GM21381 (cell line): ENCODE results near the gene FEZF1.
"Not testable (repeated sequence)": the region's sequence is repeated elsewhere in the genome, so short reads cannot be mapped to it uniquely, and the experiment has no call there.

Experiments used
- ATAC-seq: cut with Tn5 transposase; IDR thresholded peaks from one replicate; pipeline ENCODE4 v1.9.1; 2021; ENCODE audit warnings: mild to moderate bottlenecking, moderate library complexity; ENCODE audit not compliant: unreplicated experiment

FEZF1 gene

DNA sequence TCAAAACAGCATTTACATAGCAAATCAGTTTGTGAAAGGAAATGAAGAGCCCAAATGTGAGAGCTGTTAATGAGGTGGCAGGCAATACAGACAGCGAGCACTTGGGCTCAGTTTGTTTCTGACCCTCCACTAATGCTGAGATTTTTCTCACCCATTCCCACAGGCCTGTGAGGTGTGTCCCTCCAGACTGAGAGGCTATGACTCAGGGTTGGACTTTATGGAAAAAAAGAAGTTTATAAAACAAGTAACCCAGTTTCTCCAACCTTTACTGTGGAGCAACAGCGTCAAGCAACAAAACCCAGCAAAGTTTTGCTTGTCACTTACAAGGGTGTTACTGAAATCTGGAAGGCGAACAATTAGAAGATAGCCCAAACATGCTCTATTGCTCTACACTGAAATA is 4.9 kb upstream of the FEZF1 start:
- no peak for ATAC-seq

DNA sequence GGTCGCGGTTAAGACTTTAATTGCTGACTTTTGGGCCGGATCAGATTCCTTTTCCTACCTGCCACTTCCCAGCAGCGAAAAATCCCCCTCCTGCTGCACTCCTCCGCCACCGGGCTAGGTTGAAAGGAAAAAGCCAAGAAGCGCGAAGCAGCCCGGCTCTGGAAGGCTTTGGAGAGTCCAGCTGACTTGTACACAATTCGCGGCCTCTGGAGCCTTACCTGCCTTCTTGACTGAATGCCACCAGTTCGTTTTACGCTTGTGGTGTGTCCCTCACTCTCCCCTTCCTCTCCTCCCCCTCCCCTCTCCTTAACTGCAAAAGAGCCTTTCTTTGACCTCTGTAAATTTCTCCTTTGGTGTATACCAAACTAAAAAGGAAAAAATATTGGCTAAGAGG is 2.7 kb upstream of the FEZF1 start:
- no peak for ATAC-seq

DNA sequence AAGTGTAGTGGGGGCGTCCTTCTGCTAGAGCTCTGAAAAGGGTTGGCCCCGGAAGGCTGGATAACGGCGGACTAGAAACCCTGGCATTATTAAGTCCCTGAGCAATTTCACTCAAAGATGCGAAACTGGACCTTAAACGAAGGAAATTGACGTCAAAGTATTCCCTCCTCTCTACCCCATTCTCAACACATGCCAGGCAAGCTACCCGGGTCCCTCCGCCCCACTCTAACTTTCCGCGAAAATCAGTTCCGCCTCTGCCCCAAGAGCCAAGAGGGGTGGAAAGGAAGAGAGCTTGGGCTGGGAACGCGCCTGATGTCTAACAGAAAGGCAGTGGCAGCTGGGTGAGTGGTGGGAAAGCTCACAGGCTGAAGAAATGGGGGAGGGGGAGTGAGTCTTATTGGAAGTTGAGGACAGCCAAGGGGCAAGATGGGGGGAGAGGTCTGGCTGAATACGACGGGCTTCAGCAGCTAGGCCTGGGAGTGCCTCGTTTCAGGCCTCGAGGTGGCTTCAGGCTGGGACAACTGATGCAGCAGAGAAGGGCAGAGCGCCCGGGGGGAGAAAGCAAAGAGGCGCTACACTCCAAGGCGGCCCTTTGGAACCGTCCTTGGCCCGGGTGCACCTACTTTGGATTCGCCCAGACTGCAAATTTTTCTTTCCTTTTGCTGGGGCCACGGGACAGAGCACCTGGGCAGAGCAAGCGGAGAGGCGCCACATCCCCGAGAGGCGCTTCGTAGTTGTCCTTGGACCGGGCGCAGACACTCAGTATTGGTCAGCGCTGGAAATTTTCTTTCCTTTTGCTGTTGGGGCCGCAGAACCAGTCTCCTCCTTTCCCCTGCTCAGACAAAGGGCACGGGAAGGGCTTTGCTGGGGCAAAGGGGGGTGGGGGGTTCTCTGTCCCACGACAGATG is 2.0 kb upstream of the FEZF1 start:
- no peak for ATAC-seq

DNA sequence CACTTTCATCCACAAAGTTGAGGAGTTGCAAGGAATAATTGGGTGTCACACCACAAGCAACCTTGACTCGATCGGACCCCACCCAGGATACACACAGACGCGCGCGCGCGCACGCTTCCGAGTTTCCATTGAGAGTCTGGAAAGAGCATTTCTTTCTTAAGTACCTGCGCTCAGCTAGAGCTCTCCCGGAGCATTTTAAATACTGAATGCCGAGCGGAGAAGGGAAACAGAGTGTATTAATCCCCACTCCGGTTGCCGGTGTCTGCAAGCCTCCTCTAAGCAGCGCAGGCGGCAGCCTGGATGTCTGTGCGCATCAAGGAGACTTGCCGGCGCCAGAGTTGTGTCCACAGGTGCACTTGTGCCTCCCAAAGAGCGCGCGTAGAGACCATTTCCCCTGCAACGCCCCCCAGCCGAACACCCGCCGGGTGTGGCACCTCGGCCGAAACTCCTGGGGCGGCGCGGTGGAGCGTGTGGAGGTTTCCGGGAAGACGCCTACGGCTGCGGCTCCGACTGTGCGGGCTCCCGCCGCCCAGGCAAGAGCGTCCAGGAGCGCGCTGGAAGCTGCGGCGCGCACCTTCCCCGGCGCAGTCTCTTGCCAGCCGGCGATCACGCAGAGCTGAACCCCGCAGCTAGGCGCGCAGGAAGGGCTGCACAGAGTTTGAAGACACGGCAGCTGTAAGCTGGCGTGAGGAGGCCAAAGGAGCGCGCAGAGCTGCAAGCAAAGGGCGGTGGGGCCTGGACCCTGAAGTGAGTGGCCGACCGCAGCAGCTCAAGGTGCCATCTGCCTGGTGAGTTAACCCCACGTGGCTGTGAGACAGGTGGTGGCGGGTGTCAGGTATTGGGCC is 1.1 kb upstream of the FEZF1 start:
- no peak for ATAC-seq

DNA sequence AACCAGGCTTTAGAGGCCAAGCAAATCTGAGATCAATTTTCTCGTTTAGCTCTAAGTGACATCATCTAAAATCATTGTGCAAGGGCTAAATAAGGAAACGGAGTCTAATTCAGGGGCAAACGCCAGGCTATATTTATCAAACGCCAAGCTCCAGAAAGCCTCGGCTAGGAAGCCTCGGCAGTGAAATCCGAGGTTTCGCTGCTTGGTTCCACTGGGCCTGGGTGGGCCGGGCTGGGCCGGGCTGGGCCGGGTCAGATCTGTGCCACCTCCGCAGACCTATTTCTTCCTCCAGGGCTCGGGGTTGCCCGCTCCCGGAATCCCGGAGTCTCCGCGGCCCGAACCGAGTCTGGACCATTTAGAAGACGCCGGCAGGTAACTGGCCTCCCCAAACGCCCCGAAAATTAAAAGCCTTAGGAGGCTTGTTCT is 459 bp upstream of the FEZF1 start:
- ATAC-seq = no peak

DNA sequence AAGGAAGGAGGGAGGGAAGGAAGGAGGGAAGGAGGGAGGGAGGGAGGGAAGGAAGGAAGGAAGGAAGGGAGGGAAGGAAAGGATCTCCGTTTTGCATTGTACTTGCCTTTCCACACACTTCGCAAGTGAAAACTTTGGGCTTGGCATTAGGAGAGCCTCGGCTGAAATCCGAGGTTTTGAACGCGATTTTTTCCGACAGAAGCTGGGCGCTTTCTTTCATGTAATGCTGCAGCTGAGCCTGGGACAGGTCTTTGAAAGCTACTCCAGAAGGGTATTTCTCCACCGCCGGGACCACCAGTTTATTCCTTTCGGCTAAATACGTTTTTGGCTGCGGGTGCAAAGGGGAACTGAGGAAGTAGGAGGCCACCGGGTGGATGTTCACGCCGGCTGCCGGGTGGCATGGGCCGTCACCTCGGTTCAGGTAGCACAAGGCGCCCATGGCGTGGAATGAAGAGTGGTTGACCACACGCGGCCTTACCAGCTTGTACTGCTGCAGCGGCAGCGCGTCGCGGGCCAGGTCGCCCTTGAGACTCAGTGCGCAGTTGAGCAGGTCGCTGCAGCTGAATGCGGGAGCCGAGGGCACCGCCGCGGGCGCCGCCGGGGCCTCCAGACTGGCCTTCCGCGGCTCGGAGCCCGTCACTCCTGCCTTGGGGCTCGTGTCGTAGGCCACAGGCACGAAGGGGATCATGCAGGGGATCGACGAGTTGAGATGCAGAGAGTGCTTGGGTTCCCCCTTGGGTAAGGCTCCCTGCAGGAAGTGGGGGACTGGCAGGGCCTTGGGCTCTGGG is 825 bp downstream of the FEZF1 start:
- ATAC-seq = no peak

DNA sequence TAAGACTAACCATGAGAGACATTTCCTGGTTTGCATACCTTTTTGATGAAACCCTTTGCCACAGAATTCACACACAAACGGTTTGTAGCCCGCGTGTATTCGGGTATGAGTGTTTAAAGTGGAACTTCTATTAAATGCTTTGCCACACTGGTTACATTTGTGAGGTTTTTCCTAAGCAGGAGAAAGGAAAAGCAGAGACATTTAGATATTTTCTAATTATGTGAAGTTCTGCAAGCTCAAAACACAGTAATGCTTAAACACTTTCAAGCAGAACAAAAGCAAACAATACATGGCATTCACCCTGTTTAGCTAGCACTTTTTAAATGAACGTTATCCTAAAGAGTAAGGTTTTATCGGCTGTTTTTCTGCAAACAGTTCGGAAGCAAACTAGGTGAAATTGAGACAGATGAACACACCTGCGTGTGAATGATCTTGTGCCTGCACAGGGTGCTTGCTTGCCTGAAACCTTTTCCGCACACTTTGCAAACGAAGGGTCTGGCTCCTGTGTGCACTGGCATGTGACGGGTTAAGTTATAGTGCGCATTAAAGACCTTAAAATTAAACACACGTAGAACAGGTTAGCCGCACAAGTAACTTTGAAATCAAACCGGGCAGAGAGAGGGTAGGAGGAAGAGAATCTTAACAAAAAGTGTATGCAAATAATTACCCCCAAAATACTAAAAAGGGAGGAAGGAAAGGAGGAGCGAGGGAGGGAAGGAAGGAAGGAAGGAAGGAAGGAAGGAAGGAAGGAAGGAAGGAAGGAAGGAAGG is 1.6 kb downstream of the FEZF1 start:
- no peak for ATAC-seq

DNA sequence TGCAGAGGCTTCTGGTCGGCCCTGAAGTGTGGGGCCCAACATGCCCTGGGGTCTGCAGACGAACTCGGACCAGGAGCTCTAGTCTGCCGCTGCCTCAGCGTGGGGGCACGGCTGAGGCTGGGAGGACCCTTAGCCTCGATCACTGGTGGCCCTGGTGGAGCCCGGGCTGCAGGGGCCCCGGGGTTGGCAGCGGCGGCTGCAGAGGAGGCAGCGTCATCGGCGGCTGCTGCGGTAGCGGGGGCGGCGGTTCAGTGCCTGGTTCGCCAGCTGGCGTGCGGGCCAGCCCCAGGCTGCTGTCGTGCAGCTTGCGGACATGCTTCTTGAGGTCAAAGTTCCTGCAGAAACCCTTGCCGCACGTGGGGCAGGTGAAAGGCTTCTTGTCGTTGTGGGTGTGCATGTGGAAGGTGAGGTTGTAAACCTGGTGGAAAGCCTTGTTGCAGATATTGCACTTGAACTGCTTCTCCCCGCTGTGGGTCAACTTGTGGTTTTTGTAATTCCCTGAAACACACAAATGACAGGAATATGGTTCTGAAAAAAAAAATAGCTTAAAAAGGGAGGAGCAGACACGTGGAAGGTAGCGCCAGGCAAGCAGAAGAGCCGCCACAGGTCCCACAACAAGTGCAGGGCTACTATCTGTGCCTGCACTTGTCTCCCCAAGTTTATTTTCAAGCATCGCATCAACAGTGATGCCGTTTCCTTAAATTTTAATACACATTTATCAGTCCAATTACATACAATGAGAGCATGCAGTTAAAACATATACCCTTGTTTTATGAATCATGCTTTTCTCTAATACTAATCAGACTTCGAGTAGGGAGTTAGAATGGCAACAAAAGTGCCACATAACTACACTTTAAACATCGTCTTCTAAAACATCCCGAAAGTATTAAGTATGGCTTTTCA is 2.4 kb downstream of the FEZF1 start:
- no peak for ATAC-seq

DNA sequence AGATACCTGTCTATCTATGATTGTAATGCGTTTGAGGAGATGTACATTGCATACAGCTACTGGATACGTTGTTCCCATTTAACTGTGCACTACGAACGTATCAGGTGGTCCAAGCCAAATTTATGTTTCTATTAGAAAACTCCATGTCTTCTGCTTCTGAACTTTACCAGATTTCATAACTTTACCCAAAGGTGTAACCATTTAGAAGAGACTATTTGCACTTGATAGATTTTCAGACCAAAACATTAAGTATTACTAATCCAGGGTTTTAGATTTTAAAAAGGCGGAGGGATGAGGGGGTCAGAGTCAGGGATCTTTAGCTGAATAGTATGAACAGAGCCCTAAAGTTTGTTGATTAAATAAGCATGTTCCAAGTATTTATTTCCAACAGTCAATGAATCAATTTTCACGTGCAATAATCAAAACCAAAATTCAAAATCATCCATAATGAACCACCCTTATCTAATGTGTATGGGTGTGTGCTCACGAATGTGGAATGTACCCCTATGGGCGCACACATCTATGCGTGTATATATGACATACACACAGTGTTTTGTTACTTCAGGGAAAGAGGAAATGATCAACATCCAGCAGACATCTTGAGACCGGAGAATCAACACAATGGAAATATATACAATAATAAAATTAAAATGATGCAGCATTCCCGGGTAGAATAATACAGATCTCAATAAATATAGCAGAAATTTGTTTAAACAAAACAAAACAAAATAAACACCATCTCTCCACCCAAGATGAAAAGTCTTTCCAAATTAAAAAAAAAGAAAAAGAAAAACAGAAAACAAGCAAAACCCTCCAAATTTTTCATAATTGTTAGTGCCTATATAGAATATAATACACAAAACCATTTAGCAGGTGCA is 3.4 kb downstream of the FEZF1 start:
- no peak for ATAC-seq

DNA sequence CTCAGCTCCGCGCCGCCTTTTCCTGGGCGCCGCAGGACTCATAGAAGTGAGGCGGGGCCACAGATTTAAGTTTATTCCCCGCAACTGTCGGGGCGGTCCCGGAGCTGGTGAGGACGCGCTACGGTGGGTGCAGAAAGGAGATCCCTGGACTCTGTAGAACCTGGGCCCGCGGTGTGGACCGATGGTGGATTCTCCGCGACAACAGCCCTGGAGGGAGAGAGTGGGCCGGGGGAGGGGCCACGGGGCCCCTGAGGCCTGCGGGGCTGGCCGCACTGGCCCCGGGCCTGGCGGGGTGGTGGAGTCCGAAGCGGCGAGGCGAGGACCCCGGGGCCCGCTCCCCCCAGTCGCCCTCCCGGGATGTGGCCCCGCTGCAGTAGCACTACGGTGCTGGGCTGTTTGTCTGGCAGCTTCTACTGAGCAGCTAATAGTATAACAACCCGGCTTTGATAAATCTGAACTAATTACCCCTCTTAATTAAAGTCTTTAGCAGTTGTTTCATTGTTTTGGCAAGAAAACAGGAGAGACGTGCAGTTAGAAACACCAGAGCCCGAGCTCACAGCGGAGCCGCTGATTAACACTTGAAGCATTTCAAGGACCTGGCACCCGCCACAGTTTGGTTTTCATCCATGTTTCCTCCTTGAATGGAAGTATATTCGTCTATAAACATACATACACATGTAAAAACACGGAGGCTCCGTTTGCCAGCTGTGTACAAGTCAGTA is 4.2 kb downstream of the FEZF1 start:
- ATAC-seq = no peak

DNA sequence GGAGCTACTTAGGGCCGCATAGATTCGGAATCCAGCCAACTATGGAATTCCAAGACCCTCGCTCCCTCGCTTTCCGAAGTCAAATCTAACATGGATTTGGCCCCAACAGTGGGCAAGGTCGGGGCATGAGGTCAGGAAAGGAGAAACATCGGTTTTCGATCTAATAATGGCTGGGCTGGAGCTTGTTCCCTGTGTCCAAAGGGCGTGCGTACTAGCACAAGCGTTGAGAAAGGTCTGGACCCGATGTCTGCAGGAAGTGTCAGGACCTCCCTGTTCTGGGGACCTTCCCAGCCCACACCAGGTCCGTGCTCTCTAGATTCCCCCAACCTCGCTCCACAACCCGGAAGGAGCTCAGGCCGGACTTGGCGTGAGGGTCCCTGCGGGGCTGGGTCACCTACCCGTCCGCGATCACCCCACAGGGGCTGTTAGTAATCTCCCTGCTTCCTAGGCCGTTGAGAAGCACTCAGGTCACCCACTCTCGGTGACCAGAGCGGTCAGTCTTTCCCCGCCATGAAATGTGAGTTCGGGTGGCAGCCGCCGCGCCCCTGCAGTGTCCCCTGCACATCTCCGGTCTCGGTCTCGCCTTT is 4.8 kb downstream of the FEZF1 start:
- no peak for ATAC-seq

DNA sequence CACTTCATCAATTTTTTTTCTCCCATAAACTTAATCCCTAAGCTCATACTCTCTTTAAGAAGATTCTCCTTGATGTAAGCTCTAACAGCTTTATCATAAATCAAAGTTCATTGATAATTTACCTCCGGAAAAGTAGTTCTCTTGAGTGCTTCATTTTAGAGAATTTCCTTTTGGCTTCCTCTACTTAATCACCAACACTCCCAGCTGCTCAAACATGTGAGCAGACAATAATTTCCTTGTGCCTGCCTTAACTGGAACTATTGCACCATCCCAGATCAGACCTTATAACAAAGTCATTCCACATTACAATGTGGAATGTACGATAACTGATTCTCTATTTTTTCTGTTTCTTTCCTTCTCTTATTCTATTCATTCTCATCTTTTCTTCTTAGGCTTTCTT is 5.9 kb downstream of the FEZF1 start:
- no peak for ATAC-seq

DNA sequence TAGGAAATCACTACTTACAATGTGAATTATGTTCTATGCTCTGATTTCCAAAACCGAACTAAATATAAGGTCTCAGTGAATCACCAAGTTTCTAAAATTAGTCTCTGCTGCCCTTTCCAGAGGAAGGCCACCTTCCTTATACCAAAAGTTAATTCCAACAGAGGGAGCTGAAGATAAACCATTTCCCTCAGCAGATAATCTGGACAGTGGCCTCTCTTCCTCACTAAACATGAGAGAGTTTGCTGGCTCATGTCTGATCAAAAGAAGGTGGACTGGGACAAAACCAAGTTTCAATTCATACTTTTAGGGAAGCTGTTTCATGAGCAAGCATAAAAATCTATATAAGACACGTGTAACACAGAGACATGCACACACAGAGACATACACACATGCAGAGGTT is 6.4 kb downstream of the FEZF1 start:
- no peak for ATAC-seq

DNA sequence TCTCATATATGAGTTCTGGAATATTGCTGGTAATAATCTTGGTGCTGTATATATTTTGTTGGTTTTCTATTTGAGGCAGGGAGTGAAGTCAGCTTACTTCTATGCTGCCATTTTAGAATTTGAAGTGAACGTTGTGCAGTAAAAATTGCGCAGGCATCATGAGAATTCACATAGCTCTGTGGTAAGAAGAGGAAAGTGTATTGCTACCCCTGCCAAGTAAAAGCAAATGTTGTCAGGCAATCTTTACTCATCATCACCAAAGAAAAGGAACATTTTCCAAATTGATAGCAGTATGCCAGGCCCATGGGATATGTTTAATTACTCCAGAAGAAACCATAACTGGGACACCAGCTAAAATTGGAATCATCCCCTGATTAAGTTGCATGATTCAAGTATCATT is 13.4 kb downstream of the FEZF1 start:
- no peak for ATAC-seq

DNA sequence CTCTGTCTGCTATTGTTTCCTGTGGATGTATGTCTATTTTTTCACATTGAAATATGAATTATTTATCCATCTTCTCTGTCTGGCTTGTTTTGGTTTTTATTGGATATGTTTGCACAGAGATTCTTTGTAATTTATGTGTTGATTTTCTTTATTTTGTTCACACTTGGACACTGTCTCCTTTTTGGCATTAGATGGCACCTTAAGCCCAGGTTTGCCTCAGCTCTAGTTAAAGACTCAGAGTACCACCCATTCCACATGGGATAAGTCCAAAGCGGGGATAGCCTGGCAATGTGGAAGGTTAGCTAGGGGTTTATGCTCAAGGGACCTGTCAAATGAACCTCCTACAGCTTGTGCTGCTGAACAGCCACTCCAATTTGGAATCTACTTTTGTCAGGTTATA is 14.1 kb downstream of the FEZF1 start:
- no peak for ATAC-seq

DNA sequence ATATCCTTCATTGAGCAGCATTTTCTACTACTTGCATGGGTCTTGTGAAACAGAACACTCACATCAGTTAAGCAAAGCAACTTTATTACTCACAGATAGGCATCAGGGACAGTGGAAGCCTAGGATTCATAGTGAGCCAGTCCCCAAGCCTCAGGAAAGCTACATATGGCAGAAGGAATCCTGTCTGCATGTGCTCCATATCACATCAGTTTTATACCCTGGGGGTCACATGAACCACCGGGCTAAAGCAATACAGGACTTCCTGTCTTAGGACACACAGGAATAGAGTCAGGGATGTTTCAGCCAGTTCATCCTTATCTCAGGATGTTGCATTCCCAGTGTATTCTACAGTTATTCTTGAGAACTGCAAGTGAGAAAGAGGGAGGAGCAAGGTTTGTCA is 15.1 kb downstream of the FEZF1 start:
- ATAC-seq = no peak

DNA sequence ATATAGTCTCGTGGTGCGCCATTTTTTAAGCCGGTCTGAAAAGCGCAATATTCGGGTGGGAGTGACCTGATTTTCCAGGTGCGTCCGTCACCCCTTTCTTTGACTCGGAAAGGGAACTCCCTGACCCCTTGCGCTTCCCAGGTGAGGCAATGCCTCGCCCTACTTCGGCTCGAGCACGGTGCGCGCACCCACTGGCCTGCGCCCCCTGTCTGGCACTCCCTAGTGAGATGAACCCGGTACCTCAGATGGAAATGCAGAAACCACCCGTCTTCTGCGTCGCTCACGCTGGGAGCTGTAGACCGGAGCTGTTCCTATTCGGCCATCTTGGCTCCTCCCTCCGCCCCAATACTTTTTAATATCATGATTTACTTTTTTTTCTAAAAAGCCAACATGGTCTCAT is 19.9 kb downstream of the FEZF1 start:
- not testable (repeated sequence) for ATAC-seq

DNA sequence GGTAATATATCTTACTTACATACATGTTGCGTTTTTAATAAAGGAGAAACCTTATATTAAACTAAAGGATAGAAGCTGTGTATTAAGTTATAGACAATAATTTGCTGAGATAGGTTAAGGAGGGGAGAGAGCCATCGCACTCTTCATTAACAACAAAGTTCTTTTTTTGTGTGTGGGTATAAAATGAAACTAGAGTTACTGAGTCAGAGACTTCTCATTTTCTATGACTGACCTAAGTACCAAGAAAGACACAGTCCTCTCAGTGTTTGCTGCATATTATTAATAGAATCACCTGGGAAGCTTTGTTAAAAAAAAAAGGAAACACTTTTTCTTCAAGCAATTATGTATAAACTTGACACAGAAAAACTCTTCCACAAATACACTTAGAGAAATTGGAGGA is 31.4 kb downstream of the FEZF1 start:
- ATAC-seq = peak; percentile 65
